Breast epithelium (tissue), 4 donors: ENCODE measurements around the gene MASP1. TPM values are rescaled to one million over a fixed set of nuclear protein-coding genes. Genes with fewer than 3 reads are reported as not detected.

Experiments used
- DNase-seq, 2 donors: peaks; one replicate each; pipeline ENCODE4 v3.0.0-alpha.2; 2019; ENCODE audit warnings: low spot score in 2 of 2
- H3K27ac ChIP-seq, 2 donors: fragments of 200-600 bp; sonication (generic) in 1 of 2; one replicate each; pipeline ENCODE4 v1.5.1; 2016 to 2019; ENCODE audit warnings: mild to moderate bottlenecking in 1 of 2
- H3K27me3 ChIP-seq, 2 donors: fragments of 200-600 bp; sonication (generic) in 1 of 2; one replicate each; pipeline versions ENCODE4 v1.5.1 to v1.6.0; 2017 to 2019; ENCODE audit warnings: control low read depth in 1 of 2, mild to moderate bottlenecking in 1 of 2
- H3K36me3 ChIP-seq: fragments of 200-600 bp; one replicate; pipeline ENCODE4 v1.5.1; 2019
- H3K4me1 ChIP-seq, 2 donors: fragments of 200-600 bp; sonication (generic); one replicate each; pipeline ENCODE4 v1.5.1; 2016 to 2019; ENCODE audit warnings: control low read depth in 1 of 2
- H3K4me3 ChIP-seq, 3 donors: fragments of 200-600 bp; sonication (generic); 1 replicate in 2 of 3; 2 replicates in 1 of 3; pipeline ENCODE4 v1.5.1; 2016 to 2019; ENCODE audit warnings: mild to moderate bottlenecking in 3 of 3, moderate library complexity in 2 of 3
- H3K9me3 ChIP-seq, 2 donors: fragments of 200-600 bp; sonication (generic) in 1 of 2; one replicate each; pipeline ENCODE4 v1.5.1; 2016 to 2019; ENCODE audit warnings: control low read depth in 1 of 2
- POLR2A ChIP-seq: fragments of 450-650 bp; IDR thresholded peaks from one replicate; pipeline ENCODE4 v1.6.1; 2016; ENCODE audit warnings: antibody characterized with exemption, mild to moderate bottlenecking, moderate library complexity
- POLR2AphosphoS5 ChIP-seq, 3 donors: sonication (generic); formaldehyde crosslinking; IDR thresholded peaks; one replicate each; pipeline ENCODE4 v1.6.1; 2017; ENCODE audit warnings: antibody characterized with exemption in 3 of 3
- intact Hi-C: fragments of 100-400 bp; cut with DNase I; formaldehyde crosslinking; loops from one replicate; pipeline ENCODE4 v1.15.1; 2023; ENCODE audit warnings: low total_unique reads
- total RNA-seq, 3 donors: library from RNA; depleted of rRNA; stranded (reverse); fragments of >200 nt; gene quantifications; one replicate each; pipeline ENCODE4 v1.1.0, GENCODE V29; 2016
- TF ChIP-seq, protein P1 (sequence below), 3 donors: fragments of 450-650 bp; IDR thresholded peaks; one replicate each; pipeline ENCODE4 v1.5.1; 2016 to 2017; ENCODE audit warnings: antibody characterized with exemption in 3 of 3, mild to moderate bottlenecking in 3 of 3, moderate library complexity in 3 of 3

MASP1 gene
- total RNA-seq, 3 donors from 2014 or later: 0.33 to 11.5 (median 1.3) TPM

DNA sequence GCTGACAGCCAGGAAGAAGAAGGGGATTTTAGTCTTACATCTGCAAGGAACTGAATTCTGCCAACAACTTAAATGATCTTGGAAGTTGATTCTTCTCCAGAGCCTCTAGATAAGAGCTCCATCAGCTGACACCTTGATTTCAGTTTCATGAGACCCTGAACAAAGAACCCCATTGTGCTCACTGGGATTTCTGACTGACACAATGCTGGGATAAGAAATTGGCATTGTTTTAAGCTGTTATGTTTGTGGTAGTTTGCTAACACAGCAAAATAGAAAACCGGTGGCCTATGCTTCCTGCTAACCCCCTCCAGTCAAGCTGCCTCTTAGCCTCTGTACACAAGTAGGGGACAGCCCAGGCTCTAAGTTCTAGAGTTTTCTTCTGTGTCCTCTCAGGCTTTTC, 36.2 kb downstream of the MASP1 start:
- Histone ChIP-seq H3K27ac (no peak overlapping the region), H3K9me3 (no peaks in the 10 kb centered on the region), H3K36me3 (no peaks in the 10 kb centered on the region), H3K4me1 (no peaks in the 10 kb centered on the region), H3K4me3 (no peak overlapping the region), H3K27me3 (no peaks in the 10 kb centered on the region)
- TF ChIP-seq, protein P1, sequence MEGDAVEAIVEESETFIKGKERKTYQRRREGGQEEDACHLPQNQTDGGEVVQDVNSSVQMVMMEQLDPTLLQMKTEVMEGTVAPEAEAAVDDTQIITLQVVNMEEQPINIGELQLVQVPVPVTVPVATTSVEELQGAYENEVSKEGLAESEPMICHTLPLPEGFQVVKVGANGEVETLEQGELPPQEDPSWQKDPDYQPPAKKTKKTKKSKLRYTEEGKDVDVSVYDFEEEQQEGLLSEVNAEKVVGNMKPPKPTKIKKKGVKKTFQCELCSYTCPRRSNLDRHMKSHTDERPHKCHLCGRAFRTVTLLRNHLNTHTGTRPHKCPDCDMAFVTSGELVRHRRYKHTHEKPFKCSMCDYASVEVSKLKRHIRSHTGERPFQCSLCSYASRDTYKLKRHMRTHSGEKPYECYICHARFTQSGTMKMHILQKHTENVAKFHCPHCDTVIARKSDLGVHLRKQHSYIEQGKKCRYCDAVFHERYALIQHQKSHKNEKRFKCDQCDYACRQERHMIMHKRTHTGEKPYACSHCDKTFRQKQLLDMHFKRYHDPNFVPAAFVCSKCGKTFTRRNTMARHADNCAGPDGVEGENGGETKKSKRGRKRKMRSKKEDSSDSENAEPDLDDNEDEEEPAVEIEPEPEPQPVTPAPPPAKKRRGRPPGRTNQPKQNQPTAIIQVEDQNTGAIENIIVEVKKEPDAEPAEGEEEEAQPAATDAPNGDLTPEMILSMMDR (IDR thresholded peaks at IDR 0.05): no peak
- no peak for TF ChIP-seq POLR2A
- no peak for TF ChIP-seq POLR2AphosphoS5 (IDR thresholded peaks at IDR 0.05)
- intact Hi-C loops: no loop called here
- DNase-seq: no peak

DNA sequence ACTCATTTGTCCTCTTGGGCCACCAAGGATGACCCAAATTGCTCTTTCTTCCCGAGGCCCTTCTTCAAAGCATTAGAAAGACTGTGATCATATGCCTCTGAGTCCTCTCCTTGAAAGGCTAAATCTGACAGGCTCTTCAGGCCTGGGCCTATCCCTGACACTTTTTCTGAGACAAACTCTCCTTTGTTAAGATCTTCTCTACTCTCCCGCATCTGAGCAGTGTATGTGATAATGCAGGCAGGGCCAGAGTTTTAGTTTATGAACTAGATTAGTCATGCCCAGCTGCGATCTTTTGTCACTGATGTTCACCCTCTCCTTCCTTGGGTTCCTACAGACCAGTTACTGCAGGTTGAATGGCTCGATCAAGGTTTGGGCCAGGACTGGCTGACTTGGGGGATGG, 39.2 kb downstream of the MASP1 start:
- H3K27me3 ChIP-seq: no peaks in the 10 kb centered on the region
- H3K9me3 ChIP-seq: no peaks in the 10 kb centered on the region
- TF ChIP-seq POLR2A (no peak), POLR2AphosphoS5 (IDR thresholded peaks at IDR 0.05) (no peak)
- TF ChIP-seq, protein P1 (IDR thresholded peaks at IDR 0.05): no peak
- H3K4me1 ChIP-seq: no peaks in the 10 kb centered on the region
- DNase-seq: no peak
- no peak overlapping the region for H3K4me3 ChIP-seq
- H3K27ac ChIP-seq: no peak overlapping the region
- intact Hi-C loops: no loop called here
- H3K36me3 ChIP-seq: no peaks in the 10 kb centered on the region

- DNase-seq: no peak
- TF ChIP-seq, protein P1 (IDR thresholded peaks at IDR 0.05): no peak
- no peak for TF ChIP-seq POLR2AphosphoS5 (IDR thresholded peaks at IDR 0.05)
- no peak for TF ChIP-seq POLR2A
- intact Hi-C loops: no loop called here
- Histone ChIP-seq H3K9me3 (no peaks in the 10 kb centered on the region), H3K4me3 (no peak overlapping the region), H3K4me1 (no peaks in the 10 kb centered on the region), H3K27ac (no peak overlapping the region), H3K27me3 (no peaks in the 10 kb centered on the region), H3K36me3 (no peaks in the 10 kb centered on the region)
Observed at GRCh38 chr3:187251599-187251998, 39.9 kb downstream of the MASP1 start.

- Histone ChIP-seq H3K4me1 (no peaks in the 10 kb centered on the region), H3K27me3 (no peaks in the 10 kb centered on the region), H3K36me3 (no peaks in the 10 kb centered on the region), H3K4me3 (no peak overlapping the region), H3K9me3 (no peaks in the 10 kb centered on the region), H3K27ac (no peak overlapping the region)
- intact Hi-C loops: no loop called here
- TF ChIP-seq POLR2AphosphoS5 (IDR thresholded peaks at IDR 0.05): no peak
- TF ChIP-seq, protein P1 (IDR thresholded peaks at IDR 0.05): no peak
- TF ChIP-seq POLR2A: no peak
- no peak for DNase-seq
Observed at GRCh38 chr3:187247398-187247797, 44.1 kb downstream of the MASP1 start.

- Histone ChIP-seq H3K4me3 (no peak overlapping the region), H3K27me3 (no peaks in the 10 kb centered on the region), H3K4me1 (no peaks in the 10 kb centered on the region), H3K27ac (no peak overlapping the region), H3K9me3 (no peaks in the 10 kb centered on the region), H3K36me3 (no peaks in the 10 kb centered on the region)
- intact Hi-C loops: no loop called here
- no peak for DNase-seq
- TF ChIP-seq, protein P1 (IDR thresholded peaks at IDR 0.05): no peak
- TF ChIP-seq POLR2A (no peak), POLR2AphosphoS5 (IDR thresholded peaks at IDR 0.05) (no peak)
Observed at GRCh38 chr3:187243933-187244524, 47.5 kb downstream of the MASP1 start.
